Amniotic stem cell (primary cell): ENCODE data around the gene WDR7.
A peak's percentile ranks its signal among the peaks of the same experiment; 100 is the strongest.

Experiments
- DNase-seq: peaks from one replicate; lab custom pipeline; 2025; lab: John Stamatoyannopoulos, UW

WDR7 gene

GRCh38 chr18:56890632-56891031 is 239.5 kb downstream of the WDR7 start:
- DNase-seq = peak; percentile 55

- no peak for DNase-seq
Measured at GRCh38 chr18:56891116-56891515, 240.0 kb downstream of the WDR7 start.

- DNase-seq = no peak
Measured at GRCh38 chr18:56891870-56892269, 240.7 kb downstream of the WDR7 start.

GRCh38 chr18:56897122-56897521 is 246.0 kb downstream of the WDR7 start:
- DNase-seq = no peak

GRCh38 chr18:56899660-56900059 is 248.5 kb downstream of the WDR7 start:
- no peak for DNase-seq

- DNase-seq = no peak
Measured at GRCh38 chr18:56900195-56901094, 249.3 kb downstream of the WDR7 start.

GRCh38 chr18:56901919-56902318 is 250.8 kb downstream of the WDR7 start:
- no peak for DNase-seq

GRCh38 chr18:56902653-56903052 is 251.5 kb downstream of the WDR7 start:
- no peak for DNase-seq

GRCh38 chr18:56903686-56904085 is 252.5 kb downstream of the WDR7 start:
- DNase-seq = no peak

- no peak for DNase-seq
Measured at GRCh38 chr18:56907771-56908170, 256.6 kb downstream of the WDR7 start.

GRCh38 chr18:56910237-56910636 is 259.1 kb downstream of the WDR7 start:
- no peak for DNase-seq

- DNase-seq = no peak
Measured at GRCh38 chr18:56910967-56911366, 259.8 kb downstream of the WDR7 start.

- DNase-seq = no peak
Measured at GRCh38 chr18:56913941-56914340, 262.8 kb downstream of the WDR7 start.

GRCh38 chr18:56919190-56919589 is 268.0 kb downstream of the WDR7 start:
- no peak for DNase-seq

GRCh38 chr18:56921896-56922480 is 270.8 kb downstream of the WDR7 start:
- no peak for DNase-seq

- no peak for DNase-seq
Measured at GRCh38 chr18:56926734-56927133, 275.6 kb downstream of the WDR7 start.

- DNase-seq = no peak
Measured at GRCh38 chr18:56927786-56928185, 276.6 kb downstream of the WDR7 start.

- DNase-seq = no peak
Measured at GRCh38 chr18:56929886-56930285, 278.7 kb downstream of the WDR7 start.

- no peak for DNase-seq
Measured at GRCh38 chr18:56933472-56933871, 282.3 kb downstream of the WDR7 start.

- no peak for DNase-seq
Measured at GRCh38 chr18:56934131-56934530, 283.0 kb downstream of the WDR7 start.

- DNase-seq = no peak
Measured at GRCh38 chr18:56934906-56935305, 283.7 kb downstream of the WDR7 start.

- no peak for DNase-seq
Measured at GRCh38 chr18:56935434-56936040, 284.4 kb downstream of the WDR7 start.

- no peak for DNase-seq
Measured at GRCh38 chr18:56936457-56936856, 285.3 kb downstream of the WDR7 start.
